Nephron progenitor cell (in vitro differentiated cells): Measurements from ENCODE around the gene TTLL8.
A peak's percentile ranks its signal among the peaks of the same experiment; 100 is the strongest.

Source experiments
- DNase-seq: peaks from one replicate; pipeline ENCODE4 v3.0.0; 2021
- H3K27ac Mint-ChIP-seq: 2 replicates; pipeline ENCODE4 v1.8.0; 2021; ENCODE audit warnings: mild to moderate bottlenecking, moderate library complexity, mixed read lengths
- H3K27me3 Mint-ChIP-seq: 2 replicates; pipeline ENCODE4 v1.8.0; 2021; ENCODE audit warnings: mild to moderate bottlenecking, low read depth, mixed read lengths; ENCODE audit not compliant: poor library complexity
- H3K36me3 Mint-ChIP-seq: 2 replicates; pipeline ENCODE4 v1.8.0; 2021; ENCODE audit warnings: low read depth, mixed read lengths
- H3K4me1 Mint-ChIP-seq: 2 replicates; pipeline ENCODE4 v1.8.0; 2021; ENCODE audit warnings: mixed read lengths
- H3K4me3 Mint-ChIP-seq: 2 replicates; pipeline ENCODE4 v1.8.0; 2021; ENCODE audit warnings: mild to moderate bottlenecking, moderate library complexity, mixed read lengths
- H3K9me3 Mint-ChIP-seq: 2 replicates; pipeline ENCODE4 v1.8.0; 2021; ENCODE audit warnings: mild to moderate bottlenecking, moderate library complexity, mixed read lengths
- CTCF ChIP-seq: fragments of 200-600 bp; sonication (generic); IDR thresholded peaks from 2 replicates; pipeline ENCODE4 v1.5.0; 2021; ENCODE audit warnings: antibody characterized with exemption

Gene TTLL8

GRCh38 chr22:50018608-50019285, 39.4 kb downstream of the TTLL8 start:
- no peak for DNase-seq
- Mint-ChIP-seq H3K27ac (no peak overlapping the region), H3K36me3 (no peaks in the 10 kb centered on the region), H3K27me3 (peaks cover 15% of the 10 kb centered on the region), H3K4me3 (no peak overlapping the region), H3K9me3 (no peaks in the 10 kb centered on the region), H3K4me1 (no peaks in the 10 kb centered on the region)
- no peak for TF ChIP-seq CTCF

- no peak for DNase-seq
- Mint-ChIP-seq H3K4me3 (no peak overlapping the region), H3K27ac (no peak overlapping the region), H3K9me3 (no peaks in the 10 kb centered on the region), H3K27me3 (peaks cover 20% of the 10 kb centered on the region), H3K4me1 (no peaks in the 10 kb centered on the region), H3K36me3 (no peaks in the 10 kb centered on the region)
- no peak for TF ChIP-seq CTCF
Measured at GRCh38 chr22:50017701-50018224, 40.3 kb downstream of the TTLL8 start.

- no peaks in the 10 kb centered on the region for H3K36me3 Mint-ChIP-seq
- H3K4me3 Mint-ChIP-seq: no peak overlapping the region
- H3K9me3 Mint-ChIP-seq: no peaks in the 10 kb centered on the region
- peaks cover 26% of the 10 kb centered on the region for H3K27me3 Mint-ChIP-seq
- DNase-seq: no peak
- no peak overlapping the region for H3K27ac Mint-ChIP-seq
- no peak for TF ChIP-seq CTCF
- no peaks in the 10 kb centered on the region for H3K4me1 Mint-ChIP-seq
Measured at GRCh38 chr22:50016988-50017700, 41.0 kb downstream of the TTLL8 start.

GRCh38 chr22:50016308-50016987, 41.6 kb downstream of the TTLL8 start:
- Mint-ChIP-seq H3K27me3 (peaks cover 33% of the 10 kb centered on the region), H3K36me3 (no peaks in the 10 kb centered on the region), H3K27ac (no peak overlapping the region), H3K4me1 (peaks cover 4% of the 10 kb centered on the region), H3K4me3 (no peak overlapping the region), H3K9me3 (no peaks in the 10 kb centered on the region)
- TF ChIP-seq CTCF: no peak
- DNase-seq: no peak

GRCh38 chr22:50015451-50016307, 42.4 kb downstream of the TTLL8 start:
- H3K4me1 Mint-ChIP-seq: peaks cover 7% of the 10 kb centered on the region
- no peak overlapping the region for H3K27ac Mint-ChIP-seq
- no peak overlapping the region for H3K4me3 Mint-ChIP-seq
- peak; percentile 8 for DNase-seq
- TF ChIP-seq CTCF: no peak
- H3K36me3 Mint-ChIP-seq: no peaks in the 10 kb centered on the region
- no peaks in the 10 kb centered on the region for H3K9me3 Mint-ChIP-seq
- peaks cover 39% of the 10 kb centered on the region for H3K27me3 Mint-ChIP-seq
